Activated naive CD4-positive, alpha-beta T cell treated with anti-CD3 and anti-CD28 coated beads, Interleukin-2, amount 50 U/mL, for 24 hours (primary cell): ENCODE results near the gene KIF26A.
"Not testable (repeated sequence)": the region's sequence is repeated elsewhere in the genome, so short reads cannot be mapped to it uniquely, and the experiment has no call there.

Experiments
- H3K27ac Mint-ChIP-seq: one replicate; pipeline ENCODE4 v1.8.0; 2021; ENCODE audit warnings: mild to moderate bottlenecking, mixed read lengths
- H3K27me3 Mint-ChIP-seq: one replicate; pipeline ENCODE4 v1.8.0; 2021; ENCODE audit warnings: mixed read lengths
- H3K36me3 Mint-ChIP-seq: one replicate; pipeline ENCODE4 v1.8.0; 2021; ENCODE audit warnings: mixed read lengths
- H3K4me1 Mint-ChIP-seq: one replicate; pipeline ENCODE4 v1.8.0; 2021; ENCODE audit warnings: mixed read lengths
- H3K4me3 Mint-ChIP-seq: one replicate; pipeline ENCODE4 v1.8.0; 2021; ENCODE audit warnings: mild to moderate bottlenecking, mixed read lengths
- H3K9me3 Mint-ChIP-seq: one replicate; pipeline ENCODE4 v1.8.0; 2021; ENCODE audit warnings: mixed read lengths

The KIF26A gene

GRCh38 chr14:104201496-104201895 lies 63.1 kb downstream of the KIF26A start:
- Mint-ChIP-seq H3K27me3 (no peaks in the 10 kb centered on the region), H3K36me3 (no peaks in the 10 kb centered on the region), H3K27ac (no peak overlapping the region)

GRCh38 chr14:104202259-104203070 lies 64.1 kb downstream of the KIF26A start:
- H3K36me3 Mint-ChIP-seq = no peaks in the 10 kb centered on the region
- H3K4me3 Mint-ChIP-seq = no peak overlapping the region
- H3K9me3 Mint-ChIP-seq = no peaks in the 10 kb centered on the region
- H3K27me3 Mint-ChIP-seq = no peaks in the 10 kb centered on the region
- H3K4me1 Mint-ChIP-seq = no peaks in the 10 kb centered on the region
- no peak overlapping the region for H3K27ac Mint-ChIP-seq

More at GRCh38 chr14:104201496-104201895, 63.1 kb downstream of the KIF26A start:
- Mint-ChIP-seq H3K4me3 (no peak overlapping the region), H3K9me3 (no peaks in the 10 kb centered on the region), H3K4me1 (no peaks in the 10 kb centered on the region)

GRCh38 chr14:104203071-104203425 lies 64.7 kb downstream of the KIF26A start:
- no peaks in the 10 kb centered on the region for H3K9me3 Mint-ChIP-seq
- no peak overlapping the region for H3K27ac Mint-ChIP-seq
- no peaks in the 10 kb centered on the region for H3K4me1 Mint-ChIP-seq
- H3K4me3 Mint-ChIP-seq = no peak overlapping the region
- H3K36me3 Mint-ChIP-seq = no peaks in the 10 kb centered on the region
- no peaks in the 10 kb centered on the region for H3K27me3 Mint-ChIP-seq

GRCh38 chr14:104204660-104205149 lies 66.3 kb downstream of the KIF26A start:
- Mint-ChIP-seq H3K9me3 (no peaks in the 10 kb centered on the region), H3K4me3 (no peak overlapping the region), H3K4me1 (no peaks in the 10 kb centered on the region), H3K36me3 (no peaks in the 10 kb centered on the region), H3K27me3 (no peaks in the 10 kb centered on the region), H3K27ac (no peak overlapping the region)

- no peak overlapping the region for H3K4me3 Mint-ChIP-seq
- H3K4me1 Mint-ChIP-seq = no peaks in the 10 kb centered on the region
- no peak overlapping the region for H3K27ac Mint-ChIP-seq
- no peaks in the 10 kb centered on the region for H3K9me3 Mint-ChIP-seq
- no peaks in the 10 kb centered on the region for H3K27me3 Mint-ChIP-seq
- no peaks in the 10 kb centered on the region for H3K36me3 Mint-ChIP-seq
These were observed 67.4 kb downstream of the KIF26A start for GRCh38 chr14:104205781-104206180.

GRCh38 chr14:104206281-104206904 lies 68.0 kb downstream of the KIF26A start:
- Mint-ChIP-seq H3K27ac (no peak overlapping the region), H3K36me3 (no peaks in the 10 kb centered on the region), H3K4me3 (no peak overlapping the region), H3K9me3 (no peaks in the 10 kb centered on the region), H3K4me1 (no peaks in the 10 kb centered on the region), H3K27me3 (no peaks in the 10 kb centered on the region)

GRCh38 chr14:104207142-104208014 lies 69.0 kb downstream of the KIF26A start:
- Mint-ChIP-seq H3K27ac (no peak overlapping the region), H3K36me3 (no peaks in the 10 kb centered on the region), H3K4me3 (no peak overlapping the region), H3K9me3 (no peaks in the 10 kb centered on the region), H3K27me3 (no peaks in the 10 kb centered on the region), H3K4me1 (no peaks in the 10 kb centered on the region)

- not testable (repeated sequence) for H3K4me1 Mint-ChIP-seq, H3K9me3 Mint-ChIP-seq, H3K27me3 Mint-ChIP-seq, H3K4me3 Mint-ChIP-seq, H3K36me3 Mint-ChIP-seq, H3K27ac Mint-ChIP-seq
These were observed 69.6 kb downstream of the KIF26A start for GRCh38 chr14:104208015-104208295.

GRCh38 chr14:104208331-104208730 lies 69.9 kb downstream of the KIF26A start:
- not testable (repeated sequence) for H3K4me3 Mint-ChIP-seq, H3K27ac Mint-ChIP-seq, H3K27me3 Mint-ChIP-seq, H3K36me3 Mint-ChIP-seq, H3K4me1 Mint-ChIP-seq, H3K9me3 Mint-ChIP-seq

GRCh38 chr14:104209071-104209470 lies 70.7 kb downstream of the KIF26A start:
- H3K4me3 Mint-ChIP-seq, H3K36me3 Mint-ChIP-seq, H3K9me3 Mint-ChIP-seq, H3K4me1 Mint-ChIP-seq, H3K27ac Mint-ChIP-seq, H3K27me3 Mint-ChIP-seq: not testable (repeated sequence)

- Mint-ChIP-seq H3K4me1 (no peaks in the 10 kb centered on the region), H3K27ac (no peak overlapping the region), H3K9me3 (no peaks in the 10 kb centered on the region), H3K27me3 (peaks cover 4% of the 10 kb centered on the region), H3K36me3 (no peaks in the 10 kb centered on the region), H3K4me3 (no peak overlapping the region)
These were observed 71.8 kb downstream of the KIF26A start for GRCh38 chr14:104209985-104210816.

- no peaks in the 10 kb centered on the region for H3K9me3 Mint-ChIP-seq
- no peak overlapping the region for H3K27ac Mint-ChIP-seq
- H3K36me3 Mint-ChIP-seq = no peaks in the 10 kb centered on the region
- H3K4me3 Mint-ChIP-seq = no peak overlapping the region
- H3K4me1 Mint-ChIP-seq = no peaks in the 10 kb centered on the region
- H3K27me3 Mint-ChIP-seq = peaks cover 4% of the 10 kb centered on the region
These were observed 72.4 kb downstream of the KIF26A start for GRCh38 chr14:104210817-104211195.

GRCh38 chr14:104211215-104211614 lies 72.8 kb downstream of the KIF26A start:
- H3K36me3 Mint-ChIP-seq = no peaks in the 10 kb centered on the region
- no peaks in the 10 kb centered on the region for H3K4me1 Mint-ChIP-seq
- H3K9me3 Mint-ChIP-seq = no peaks in the 10 kb centered on the region
- H3K27me3 Mint-ChIP-seq = peaks cover 4% of the 10 kb centered on the region
- no peak overlapping the region for H3K27ac Mint-ChIP-seq
- H3K4me3 Mint-ChIP-seq = no peak overlapping the region

- Mint-ChIP-seq H3K4me3 (no peak overlapping the region), H3K4me1 (no peaks in the 10 kb centered on the region), H3K9me3 (no peaks in the 10 kb centered on the region), H3K27ac (peak overlapping the region; percentile 82), H3K27me3 (peaks cover 4% of the 10 kb centered on the region), H3K36me3 (no peaks in the 10 kb centered on the region)
These were observed 73.4 kb downstream of the KIF26A start for GRCh38 chr14:104211741-104212140.
